Bronchial epithelial cell (primary cell): ENCODE results near the gene ARAP3. TPM values are rescaled to one million over a fixed set of nuclear protein-coding genes. Genes with fewer than 3 reads are reported as not detected.

Experiments used
- DNase-seq: peaks from one replicate; pipeline ENCODE4 v3.0.0-alpha.2; 2010; ENCODE audit warnings: low read depth
- FAIRE-seq: peaks from 2 replicates; lab custom pipeline; 2011; peaks lifted over from hg19 to GRCh38; lab: Jason Lieb, UNC
- H3K27me3 ChIP-seq: 2 replicates; pipeline ENCODE4 v1.5.1; 2011; ENCODE audit warnings: low read length; ENCODE audit not compliant: control insufficient read depth, insufficient read depth
- H3K36me3 ChIP-seq: 2 replicates; pipeline ENCODE4 v1.5.1; 2011; ENCODE audit warnings: low read length; ENCODE audit not compliant: control insufficient read depth, insufficient read depth
- H3K4me3 ChIP-seq: 2 replicates; pipeline ENCODE4 v1.5.1; 2011; ENCODE audit warnings: mild to moderate bottlenecking, low read depth, low read length, control low read depth
- CTCF ChIP-seq: IDR thresholded peaks from 2 replicates; pipeline ENCODE4 v1.5.1; 2011; ENCODE audit warnings: mild to moderate bottlenecking, moderate library complexity, low read length, control low read depth, inconsistent platforms; ENCODE audit not compliant: insufficient read depth, severe bottlenecking
- total RNA-seq: library from RNA; depleted of rRNA; stranded (reverse); fragments of >200 nt; gene quantifications from 2 replicates; pipeline ENCODE4 v1.2.1, GENCODE V29; 2014

Gene ARAP3
- total RNA-seq, 1 donor from 2014 or later: 3.7 TPM

GRCh38 chr5:141633871-141634561, 48.0 kb downstream of the ARAP3 start:
- no peak overlapping the region for H3K4me3 ChIP-seq
- no peaks in the 10 kb centered on the region for H3K27me3 ChIP-seq
- DNase-seq: no peak
- no peak for FAIRE-seq
- no peak for TF ChIP-seq CTCF
- peaks cover 13% of the 10 kb centered on the region for H3K36me3 ChIP-seq

GRCh38 chr5:141632650-141633049, 49.4 kb downstream of the ARAP3 start:
- no peak for FAIRE-seq
- Histone ChIP-seq H3K4me3 (no peak overlapping the region), H3K27me3 (no peaks in the 10 kb centered on the region), H3K36me3 (peaks cover 17% of the 10 kb centered on the region)
- TF ChIP-seq CTCF: no peak
- no peak for DNase-seq

- no peaks in the 10 kb centered on the region for H3K27me3 ChIP-seq
- DNase-seq: no peak
- TF ChIP-seq CTCF: no peak
- no peak for FAIRE-seq
- no peak overlapping the region for H3K4me3 ChIP-seq
- peaks cover 20% of the 10 kb centered on the region for H3K36me3 ChIP-seq
Observed at GRCh38 chr5:141630570-141631140, 51.4 kb downstream of the ARAP3 start.

- TF ChIP-seq CTCF: no peak
- FAIRE-seq (no peak), DNase-seq (no peak)
- H3K36me3 ChIP-seq: peaks cover 30% of the 10 kb centered on the region
- no peak overlapping the region for H3K4me3 ChIP-seq
- H3K27me3 ChIP-seq: no peaks in the 10 kb centered on the region
Observed at GRCh38 chr5:141628175-141628788, 53.7 kb downstream of the ARAP3 start.

GRCh38 chr5:141623611-141624010, 58.4 kb downstream of the ARAP3 start:
- FAIRE-seq (no peak), DNase-seq (no peak)
- Histone ChIP-seq H3K4me3 (no peak overlapping the region), H3K36me3 (peaks cover 21% of the 10 kb centered on the region), H3K27me3 (no peaks in the 10 kb centered on the region)
- TF ChIP-seq CTCF: no peak
